Psoas muscle (tissue), 8 donors: ENCODE results near the gene P3H3. TPM values are rescaled to one million over a fixed set of nuclear protein-coding genes. Genes with fewer than 3 reads are reported as not detected.
"Not testable (repeated sequence)": the region's sequence is repeated elsewhere in the genome, so short reads cannot be mapped to it uniquely, and the experiment has no call there.

Source experiments
- ATAC-seq, 4 donors: fragments of 200-7000 bp; cut with Tn5 transposase; one replicate each; pipeline ENCODE4 v1.9.1; 2020; ENCODE audit warnings: moderate library complexity in 3 of 4, mild to moderate bottlenecking in 2 of 4
- DNase-seq, 2 donors: peaks; one replicate each; pipeline ENCODE4 v3.0.0-alpha.2; 2020
- H3K27ac ChIP-seq: fragments of 200-600 bp; one replicate; pipeline ENCODE4 v1.8.0; 2022
- H3K27me3 ChIP-seq, 3 donors: fragments of 200-600 bp in 1 of 3; one replicate each; pipeline versions ENCODE4 v1.6.1 to v1.8.0; 2013 to 2022; ENCODE audit warnings: low read length in 2 of 3, mild to moderate bottlenecking in 2 of 3, moderate library complexity in 1 of 3; ENCODE audit not compliant: insufficient read depth in 3 of 3
- H3K36me3 ChIP-seq, 2 donors: fragments of 200-600 bp in 1 of 2; one replicate each; pipeline versions ENCODE4 v1.6.1 to v1.8.0; 2013 to 2022; ENCODE audit warnings: low read depth in 1 of 2, mild to moderate bottlenecking in 1 of 2, moderate library complexity in 1 of 2; ENCODE audit not compliant: insufficient read depth in 1 of 2
- H3K4me1 ChIP-seq: fragments of 200-600 bp; one replicate; pipeline ENCODE4 v1.8.0; 2022
- H3K4me3 ChIP-seq: fragments of 200-600 bp; one replicate; pipeline ENCODE4 v1.8.0; 2022; ENCODE audit warnings: mild to moderate bottlenecking
- H3K9me3 ChIP-seq: fragments of 200-600 bp; one replicate; pipeline ENCODE4 v1.8.0; 2022
- CTCF ChIP-seq: fragments of 200-600 bp; IDR thresholded peaks from one replicate; pipeline ENCODE4 v1.8.0; 2022; ENCODE audit warnings: antibody characterized with exemption
- WGBS, 3 donors: extraction: QIAGEN DNeasy Blood & Tissue Kit; methylation state at CpG; one replicate each; pipeline versions ENCODE4 v1.1.6 to v1.1.7; 2013; 5-methylcytosine and 5-hydroxymethylcytosine counted together
- intact Hi-C, 2 donors: fragments of 100-400 bp; cut with DNase I; formaldehyde crosslinking; loops; one replicate each; pipeline versions ENCODE4 v1.11.0 to v1.14.2; 2022
- polyA plus RNA-seq, 3 donors: library from polyadenylated mRNA; stranded (reverse); fragments of 200-250 nt; gene quantifications; one replicate each; pipeline ENCODE4 v1.2.3, GENCODE V29; 2013
- total RNA-seq, 4 donors: library from RNA; stranded (reverse); fragmentation: NEBNext Ultra II Directional in 2 of 4; extraction: Animal tissue kit (Norgen Biotek cat#: 25700) in 2 of 4; gene quantifications; one replicate each; pipeline versions ENCODE4 v1.2.1 to v1.2.4, GENCODE V29; 2021 to 2023
- donor health status: healthy with polysubstance abuse.
- donor health status: DM: no; HTN: no; CAD: no; lungs with moderate emphysema.
- donor health status: Bipolar disorder and iron deficiency.
- donor health status: healthy.
- donor health status: DM: yes; HTN: yes; CAD: no.
- donor health status: DM: no; HTN: no; CAD: no.
- donor health status: DM: no; HTN: no; CAD: no.
- donor health status: DM: yes; HTN: yes; CAD: no.

The P3H3 gene
- total and polyA plus RNA-seq, 7 donors = 0.87 to 4.2 (median 1.3) TPM

- Histone ChIP-seq H3K27ac (no peak overlapping the region), H3K36me3 (peaks cover 0 to 20% of the 10 kb centered on the region in 2 donors), H3K4me1 (no peaks in the 10 kb centered on the region), H3K9me3 (no peaks in the 10 kb centered on the region), H3K27me3 (no peaks in the 10 kb centered on the region), H3K4me3 (no peak overlapping the region)
- DNase-seq (no peak), ATAC-seq (no peak)
- no peak for TF ChIP-seq CTCF
- intact Hi-C loops = no loop called here
- 92 to 96% (median 95%) methylated on average over 5 of the region's 5 CpGs for WGBS, 3 donors
These were observed 55.0 kb downstream of the P3H3 start for GRCh38 chr12:6883252-6883651.

- no peak for TF ChIP-seq CTCF
These were observed 55.5 kb downstream of the P3H3 start for GRCh38 chr12:6883683-6884082.

GRCh38 chr12:6884539-6884938, 56.3 kb downstream of the P3H3 start:
- Histone ChIP-seq H3K4me3 (no peak overlapping the region), H3K27me3 (no peaks in the 10 kb centered on the region), H3K36me3 (peaks cover 0 to 20% of the 10 kb centered on the region in 2 donors), H3K4me1 (no peaks in the 10 kb centered on the region), H3K9me3 (no peaks in the 10 kb centered on the region), H3K27ac (no peak overlapping the region)
- WGBS, 3 donors = 72 to 79% (median 75%) methylated on average over 21 to 22 of the region's 22 CpGs
- TF ChIP-seq CTCF = no peak
- no peak for DNase-seq
- ATAC-seq = no peak
- intact Hi-C loops = no loop called here

More at GRCh38 chr12:6883683-6884082, 55.5 kb downstream of the P3H3 start:
- no peak for DNase-seq
- ATAC-seq = no peak
- no peaks in the 10 kb centered on the region for H3K4me1 ChIP-seq
- H3K9me3 ChIP-seq = no peaks in the 10 kb centered on the region
- no peak overlapping the region for H3K4me3 ChIP-seq
- H3K27me3 ChIP-seq = no peaks in the 10 kb centered on the region
- H3K36me3 ChIP-seq = peaks cover 0 to 20% of the 10 kb centered on the region in 2 donors
- no peak overlapping the region for H3K27ac ChIP-seq
- WGBS, 3 donors = 94 to 95% (median 95%) methylated on average over 11 of the region's 11 CpGs
- intact Hi-C loops = no loop called here

GRCh38 chr12:6886206-6886999, 58.2 kb downstream of the P3H3 start:
- H3K4me3 ChIP-seq, H3K4me1 ChIP-seq, H3K9me3 ChIP-seq, H3K27ac ChIP-seq, intact Hi-C loops, ATAC-seq, DNase-seq, H3K27me3 ChIP-seq: not testable (repeated sequence)
- WGBS, 3 donors = 76 to 79% (median 78%) methylated on average over 12 of the region's 15 CpGs
- peaks cover 0 to 20% of the 10 kb centered on the region in 2 donors for H3K36me3 ChIP-seq

- intact Hi-C loops = no loop called here
- Histone ChIP-seq H3K4me3 (no peak overlapping the region), H3K27me3 (no peaks in the 10 kb centered on the region), H3K4me1 (no peaks in the 10 kb centered on the region), H3K9me3 (no peaks in the 10 kb centered on the region), H3K36me3 (peaks cover 0 to 20% of the 10 kb centered on the region in 2 donors), H3K27ac (no peak overlapping the region)
- DNase-seq = no peak
- no peak for TF ChIP-seq CTCF
- 85 to 91% (median 88%) methylated on average over 8 of the region's 8 CpGs for WGBS, 3 donors
- ATAC-seq = no peak
These were observed 59.3 kb downstream of the P3H3 start for GRCh38 chr12:6887460-6887859.
